Right lung (tissue), 5 donors: Measurements from ENCODE around the gene ZNG1F. TPM values are rescaled to one million over a fixed set of nuclear protein-coding genes. Genes with fewer than 3 reads are reported as not detected.
"Not testable (repeated sequence)": the region's sequence is repeated elsewhere in the genome, so short reads cannot be mapped to it uniquely, and the experiment has no call there.

Experiments
- DNase-seq, 2 donors: peaks; one replicate each; pipeline ENCODE4 v3.0.0-alpha.2; 2013
- polyA plus RNA-seq, 5 donors: library from polyadenylated mRNA; unstranded; fragments of 120-200 nt; gene quantifications; one replicate each; pipeline versions ENCODE4 v1.2.1 to v1.2.3, GENCODE V29; 2013; ENCODE audit warnings: inconsistent platforms in 1 of 5, low replicate concordance in 1 of 5; ENCODE audit not compliant: insufficient read length in 5 of 5, insufficient read depth in 1 of 5

The ZNG1F gene
- polyA plus RNA-seq, 5 donors, result 12.9 to 31.4 (median 20.5) TPM

DNA sequence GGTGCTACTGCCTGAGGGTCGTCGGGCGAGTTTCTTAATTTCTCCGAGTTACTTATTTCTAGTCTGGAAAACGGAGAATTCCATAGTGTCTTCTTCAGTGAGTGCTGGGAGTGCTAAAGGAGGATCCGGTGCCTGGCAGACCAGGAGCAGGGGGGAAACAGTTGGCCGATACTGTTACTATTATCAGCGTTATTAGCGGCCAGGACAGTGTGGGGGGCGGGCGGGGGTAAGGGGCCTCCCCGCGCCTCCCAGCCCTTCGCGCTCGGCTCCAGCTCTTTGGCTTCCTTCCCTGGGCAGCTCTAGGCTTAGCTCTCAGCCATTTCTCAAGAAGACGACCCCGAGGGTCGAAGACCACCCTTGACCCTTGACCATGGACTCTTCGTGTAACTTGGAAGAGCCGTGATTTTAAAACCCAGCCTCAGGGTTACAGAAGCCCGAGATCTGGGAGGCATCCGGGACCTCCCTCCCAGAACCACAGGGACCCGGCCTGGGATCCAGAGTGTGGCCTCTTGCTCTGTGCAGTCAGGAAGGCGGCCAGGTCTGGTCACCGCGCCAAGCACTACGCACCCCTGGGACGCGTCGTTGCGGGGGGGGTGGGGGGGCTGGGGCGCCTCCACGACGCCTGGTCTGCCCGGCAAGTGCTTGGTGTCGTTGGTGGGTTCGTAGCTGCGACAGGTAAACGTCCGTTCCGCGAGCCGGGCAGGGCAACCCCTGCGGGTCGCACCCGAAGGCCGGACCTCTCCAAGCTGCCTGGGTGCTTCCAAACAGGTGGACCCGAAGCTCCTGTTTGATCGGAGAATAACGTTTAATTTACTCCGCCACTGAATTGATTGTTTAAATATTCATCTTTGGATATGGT, 64.6 kb downstream of the ZNG1F start:
- not testable (repeated sequence) for DNase-seq

DNA sequence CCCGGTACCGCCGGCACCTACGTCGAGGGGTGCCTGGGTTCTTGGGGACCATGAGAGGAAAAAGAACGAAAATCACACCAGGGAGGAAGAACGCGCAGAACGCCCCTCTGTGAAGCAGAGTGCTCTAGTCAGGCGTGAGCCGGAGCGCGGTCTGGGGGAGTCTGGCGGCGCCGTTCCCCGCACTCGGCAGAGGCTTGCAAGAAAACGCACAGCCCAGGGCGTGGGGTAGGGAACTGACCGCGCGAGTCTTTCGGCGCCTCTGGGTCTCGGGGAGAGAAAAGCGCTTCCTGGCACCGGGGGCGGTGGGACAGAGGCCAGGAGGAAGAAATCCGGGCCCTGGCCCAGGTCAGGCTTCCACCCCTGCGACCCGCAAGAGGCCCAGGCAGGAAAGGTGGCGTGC, 65.3 kb downstream of the ZNG1F start:
- DNase-seq, result not testable (repeated sequence)

DNA sequence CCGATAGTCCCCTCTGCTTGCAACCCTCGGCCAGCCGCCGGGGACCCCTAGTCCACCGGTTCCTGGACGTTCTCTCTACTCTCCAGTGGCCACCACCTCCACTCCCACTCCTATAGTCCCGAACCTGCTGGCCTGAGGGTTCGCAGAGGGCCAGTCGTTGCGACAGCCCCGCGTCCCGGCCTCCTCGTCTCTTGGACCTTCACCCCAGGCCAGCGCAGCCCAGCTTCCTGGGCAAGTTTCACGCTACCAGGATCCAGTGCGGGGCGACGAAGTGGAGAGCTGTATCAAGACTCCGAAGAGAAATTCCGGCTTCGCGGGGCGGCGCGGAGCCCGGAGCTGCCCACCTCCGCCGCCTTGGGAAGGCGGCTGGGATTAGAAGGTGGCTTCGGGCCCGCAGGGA, 65.7 kb downstream of the ZNG1F start:
- not testable (repeated sequence) for DNase-seq

DNA sequence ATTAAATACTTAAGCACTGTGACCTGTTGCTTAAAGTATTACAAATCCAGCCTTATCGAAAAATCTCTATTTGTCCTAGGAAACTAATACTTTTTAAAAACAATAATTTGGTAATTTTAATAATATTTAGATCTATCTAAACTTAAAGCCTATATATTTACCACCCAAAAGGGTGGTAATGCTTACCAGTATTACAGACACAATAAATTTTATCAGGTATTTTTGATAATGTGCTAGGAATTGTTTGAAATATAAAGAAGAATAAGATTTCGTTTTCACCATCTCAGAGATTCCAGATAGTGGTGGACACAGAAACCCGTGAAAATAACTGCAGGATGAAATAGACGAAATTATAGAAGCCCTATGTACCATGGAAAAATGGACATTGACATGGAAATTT, 68.4 kb downstream of the ZNG1F start:
- not testable (repeated sequence) for DNase-seq

DNA sequence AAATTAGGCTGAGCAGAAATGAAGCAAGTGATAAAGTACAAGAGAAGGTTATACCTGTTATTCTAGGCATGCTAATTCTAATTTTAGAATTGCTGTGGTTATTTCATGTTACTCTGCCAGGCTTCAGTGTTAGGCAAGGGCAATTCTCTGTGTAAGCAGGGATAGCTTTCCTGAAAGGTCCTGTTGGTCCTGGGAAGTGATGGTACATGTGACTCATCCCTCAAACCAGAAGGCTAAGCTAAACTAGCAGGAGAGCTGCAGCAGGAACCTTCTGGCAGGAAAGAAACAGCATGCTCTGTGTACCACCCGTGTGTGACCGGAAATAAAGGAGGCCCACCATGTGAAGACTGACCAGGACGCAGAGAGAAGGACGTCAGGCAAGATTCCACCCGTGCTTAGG, 69.4 kb downstream of the ZNG1F start:
- not testable (repeated sequence) for DNase-seq

DNA sequence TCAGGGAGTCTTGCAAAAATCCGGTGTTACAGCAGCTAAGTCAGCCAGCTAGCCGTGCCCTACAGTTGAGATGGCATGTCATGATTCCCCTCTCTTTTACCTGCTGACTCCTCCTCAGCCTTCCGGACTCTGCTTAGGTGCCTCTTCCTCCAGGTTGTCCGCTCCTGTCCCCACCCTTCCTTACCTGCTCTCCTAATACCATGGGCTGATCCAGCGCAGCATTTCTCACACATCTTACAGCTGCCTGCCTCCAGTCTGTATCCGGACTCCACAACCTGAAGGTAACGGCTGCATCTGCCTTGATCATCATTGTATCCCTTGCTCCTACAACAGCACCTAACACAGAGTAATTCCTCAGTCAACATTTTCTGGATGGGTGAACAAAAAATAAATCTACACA, 69.8 kb downstream of the ZNG1F start:
- not testable (repeated sequence) for DNase-seq

DNA sequence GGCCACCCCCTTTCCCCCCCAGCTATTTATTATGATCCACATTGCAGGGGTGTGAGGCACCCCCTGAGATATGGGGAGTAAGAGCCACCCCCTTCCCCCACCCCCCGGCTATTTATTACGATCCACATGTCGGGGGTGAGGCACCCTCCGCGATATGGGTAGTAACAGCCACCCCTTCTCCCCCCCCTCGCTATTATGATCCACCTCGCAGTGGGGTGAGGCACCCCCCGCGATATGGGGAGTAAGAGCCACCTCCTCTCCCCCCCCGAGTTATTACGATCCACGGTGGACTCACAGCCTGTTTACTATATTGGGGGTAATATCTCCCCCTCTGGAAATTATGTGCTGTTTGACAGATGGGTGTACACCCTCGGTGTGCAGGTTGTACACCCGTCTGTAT, 75.8 kb downstream of the ZNG1F start:
- not testable (repeated sequence) for DNase-seq

DNA sequence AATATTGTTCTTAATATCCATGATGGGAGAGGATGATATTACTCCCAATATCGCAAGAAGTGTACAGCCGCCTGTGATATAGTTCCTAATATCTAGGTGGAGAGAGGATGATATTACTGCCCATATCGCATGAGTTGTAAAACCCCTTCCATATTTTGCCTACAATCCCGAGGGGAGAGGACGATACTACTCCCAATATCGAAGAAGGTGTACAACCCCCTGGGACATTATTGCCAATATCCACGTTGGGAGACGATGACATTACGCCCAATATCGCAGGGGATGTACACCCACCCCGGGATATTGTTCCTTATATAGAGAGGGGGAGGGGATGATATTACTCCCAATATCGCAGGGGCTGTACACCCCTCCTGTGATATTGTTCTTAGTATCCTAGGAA, 77.7 kb downstream of the ZNG1F start:
- DNase-seq, result not testable (repeated sequence)

DNA sequence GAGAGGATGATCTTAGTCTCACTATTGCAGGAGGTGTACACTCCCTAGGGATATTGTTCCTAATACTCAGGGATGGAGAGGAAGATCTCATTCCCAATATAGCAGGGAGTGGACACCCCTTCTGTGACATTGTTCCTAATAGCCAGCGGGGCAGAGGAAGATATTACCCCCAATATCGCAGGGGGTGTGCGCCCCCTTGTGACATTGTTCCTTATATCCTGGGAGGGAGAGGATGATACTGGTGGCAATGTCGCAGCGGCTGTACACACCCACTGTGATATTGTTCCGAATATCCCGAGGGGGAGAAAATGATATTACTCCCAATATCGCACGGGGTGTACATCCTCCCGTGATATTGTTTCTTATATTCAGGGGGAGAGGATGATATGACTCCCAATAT, 78.2 kb downstream of the ZNG1F start:
- DNase-seq, result not testable (repeated sequence)

DNA sequence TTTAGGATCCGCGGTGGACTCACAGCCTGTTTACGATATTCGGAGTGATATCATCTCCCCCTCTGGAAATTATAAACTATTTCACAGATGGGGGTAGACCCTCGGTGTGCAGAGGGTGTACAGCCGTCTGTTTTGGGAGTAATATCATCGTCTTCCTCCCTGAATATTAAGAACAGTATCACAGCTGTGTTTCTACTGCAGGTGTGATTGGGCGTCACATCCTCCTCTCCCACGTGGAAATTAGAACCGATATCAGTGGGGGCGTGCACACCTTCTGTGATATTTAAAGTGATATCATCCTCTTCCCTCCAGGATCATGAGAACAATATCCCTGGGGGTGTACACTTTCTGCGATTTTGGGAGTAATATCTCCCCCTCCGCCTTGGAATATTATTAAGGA, 79.9 kb downstream of the ZNG1F start:
- not testable (repeated sequence) for DNase-seq

DNA sequence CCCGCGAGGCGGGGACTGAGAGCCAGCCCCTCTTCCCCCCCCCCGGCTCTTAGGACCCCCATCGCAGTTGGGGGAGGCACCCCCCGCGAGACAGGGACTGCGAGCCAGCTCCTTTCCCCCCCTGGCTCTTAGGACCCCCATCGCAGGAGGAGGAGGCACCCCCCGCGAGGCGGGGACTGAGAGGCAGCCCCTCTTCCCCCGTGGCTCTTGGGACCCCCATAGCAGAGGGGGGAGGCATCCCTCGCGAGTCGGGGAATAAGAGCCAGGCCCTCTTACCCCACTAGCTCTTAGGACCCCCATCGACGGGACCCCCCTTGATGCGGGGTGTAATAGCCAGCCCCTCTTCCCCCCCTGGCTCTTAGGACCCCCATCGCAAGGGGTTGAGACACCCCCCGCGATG, 80.3 kb downstream of the ZNG1F start:
- not testable (repeated sequence) for DNase-seq

DNA sequence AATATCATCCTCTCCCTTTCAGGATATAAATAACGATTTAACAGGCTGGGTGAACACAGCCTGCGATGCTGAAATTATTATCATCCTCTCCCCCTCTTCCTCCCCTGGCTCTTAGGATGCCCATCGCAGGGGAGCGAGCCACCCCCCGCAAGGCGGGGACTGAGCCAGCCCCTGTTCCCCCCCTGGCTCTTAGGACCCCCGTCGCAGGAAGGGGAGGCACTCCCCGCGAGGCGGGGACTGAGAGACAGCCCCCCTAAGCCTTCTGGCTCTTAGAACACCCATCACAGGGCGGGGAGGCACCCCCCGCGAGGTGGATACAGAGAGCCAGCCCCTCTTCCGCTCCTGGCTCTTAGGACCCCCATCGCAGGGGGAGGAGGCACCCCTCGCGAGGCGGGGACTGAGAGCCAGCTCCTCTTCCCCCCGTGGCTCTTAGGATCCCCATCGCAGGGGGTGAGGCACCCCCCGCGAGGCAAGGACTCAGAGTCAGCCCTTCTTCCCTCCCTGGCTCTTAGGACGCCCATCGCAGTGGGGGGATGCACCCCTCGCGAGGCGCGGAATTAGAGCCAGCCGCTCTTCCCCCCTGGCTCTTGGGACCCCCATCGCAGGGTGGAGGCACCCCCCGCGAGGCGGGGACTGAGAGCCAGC, 82.5 kb downstream of the ZNG1F start:
- not testable (repeated sequence) for DNase-seq

DNA sequence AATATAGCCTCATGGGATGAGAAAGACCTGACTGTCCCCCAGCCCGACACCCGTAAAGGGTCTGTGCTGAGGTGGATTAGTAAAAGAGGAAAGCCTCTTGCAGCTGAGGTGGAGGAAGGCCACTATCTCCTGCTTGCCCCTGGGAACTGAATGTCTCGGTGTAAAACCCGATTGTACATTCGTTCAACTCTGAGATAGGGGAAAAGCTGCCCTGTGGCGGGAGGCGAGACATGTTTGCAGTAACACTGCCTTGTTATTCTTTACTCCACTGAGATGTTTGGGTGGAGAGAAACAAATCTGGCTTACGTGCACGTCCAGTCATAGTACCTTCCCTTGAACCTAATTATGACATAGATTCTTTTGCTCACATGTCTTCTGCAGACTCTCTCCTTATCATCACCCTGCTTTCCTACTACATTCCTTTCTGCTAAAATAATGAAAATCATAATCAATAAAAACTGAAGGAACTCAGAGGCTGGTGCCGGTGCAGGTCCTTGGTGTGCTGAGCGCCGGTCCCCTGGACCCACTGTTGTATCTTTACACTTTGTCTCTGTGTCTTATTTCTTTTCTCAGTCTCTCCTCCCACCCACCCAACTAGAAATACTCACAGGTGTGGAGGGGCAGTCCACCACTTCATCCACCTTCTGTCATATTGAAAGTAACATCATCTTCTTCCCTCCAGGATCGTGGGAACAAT, 83.4 kb downstream of the ZNG1F start:
- DNase-seq, result not testable (repeated sequence)

DNA sequence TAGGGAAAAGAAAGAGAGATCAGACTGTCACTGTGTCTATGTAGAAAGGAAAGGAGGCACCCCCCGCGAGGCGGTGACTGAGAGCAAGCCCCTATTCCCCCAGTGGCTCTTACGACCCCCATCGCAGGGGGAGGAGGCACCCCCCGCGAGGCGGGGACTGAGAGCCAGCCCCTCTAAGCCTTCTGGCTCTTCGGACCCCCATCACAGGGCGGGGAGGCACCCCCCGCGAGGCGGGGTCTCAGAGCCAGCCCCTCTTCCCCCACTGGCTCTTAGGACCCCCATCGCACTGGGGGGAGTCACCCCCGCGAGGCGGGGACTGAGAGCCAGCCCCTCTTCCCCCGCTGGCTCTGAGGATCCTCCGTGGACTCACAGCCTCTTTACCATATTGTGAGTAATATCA, 84.6 kb downstream of the ZNG1F start:
- DNase-seq, result not testable (repeated sequence)

DNA sequence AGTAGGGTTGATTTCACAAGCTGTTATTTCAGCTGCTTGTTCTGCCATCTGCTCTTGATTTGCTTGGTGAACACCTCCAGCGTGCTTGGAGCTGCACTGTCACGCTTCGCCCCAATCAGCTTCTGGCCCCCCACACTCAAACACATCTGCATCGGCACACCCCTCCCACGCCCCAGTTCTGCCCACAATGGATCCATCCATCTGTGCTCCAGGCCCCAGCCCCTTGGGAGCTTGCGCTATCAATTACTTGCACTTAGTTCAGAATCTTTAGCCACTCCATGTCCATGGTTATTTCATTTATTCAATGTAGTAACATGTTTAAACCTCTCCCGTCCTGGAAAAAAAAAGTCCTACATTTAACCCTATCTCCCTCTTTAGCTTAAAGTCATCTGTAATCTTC, 88.6 kb downstream of the ZNG1F start:
- DNase-seq, result not testable (repeated sequence)

DNA sequence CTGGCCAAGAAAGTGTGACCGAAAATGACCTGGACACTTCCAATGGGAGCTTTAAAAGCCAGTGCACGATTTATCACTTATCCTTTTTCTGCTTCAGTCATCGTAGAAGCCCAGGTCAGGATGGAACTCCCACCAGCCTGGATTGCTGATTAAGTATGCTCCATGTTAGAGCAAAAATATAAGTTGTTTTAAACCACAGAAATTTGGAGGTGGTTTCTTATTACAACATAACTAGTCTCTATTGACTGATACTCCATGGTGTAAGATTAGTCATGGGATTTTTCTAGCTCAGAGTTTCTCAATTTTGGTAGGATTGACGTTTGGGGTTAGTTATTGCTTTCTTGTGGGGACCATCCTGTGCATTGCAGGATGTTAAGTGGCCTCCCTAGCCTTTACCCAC, 90.4 kb downstream of the ZNG1F start:
- not testable (repeated sequence) for DNase-seq

DNA sequence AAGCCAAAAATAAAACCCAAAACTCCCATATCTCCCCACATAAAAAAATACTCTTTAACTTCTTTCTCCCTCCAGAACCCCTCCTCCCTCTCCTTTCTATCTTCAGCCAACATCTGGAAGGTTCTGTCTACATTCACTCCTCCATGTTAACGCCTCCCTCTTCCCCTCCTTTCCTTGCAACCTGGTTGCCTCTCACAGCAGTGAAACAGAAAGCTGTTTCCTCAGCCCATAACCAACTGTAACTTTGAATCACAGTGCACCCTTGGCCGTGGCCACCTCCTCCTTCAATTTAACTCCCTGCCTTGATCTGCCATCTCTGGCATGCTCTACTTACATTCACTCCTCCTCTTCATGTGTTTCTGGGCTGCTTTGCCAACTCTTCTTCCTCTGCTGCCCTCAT, 94.1 kb downstream of the ZNG1F start:
- not testable (repeated sequence) for DNase-seq

DNA sequence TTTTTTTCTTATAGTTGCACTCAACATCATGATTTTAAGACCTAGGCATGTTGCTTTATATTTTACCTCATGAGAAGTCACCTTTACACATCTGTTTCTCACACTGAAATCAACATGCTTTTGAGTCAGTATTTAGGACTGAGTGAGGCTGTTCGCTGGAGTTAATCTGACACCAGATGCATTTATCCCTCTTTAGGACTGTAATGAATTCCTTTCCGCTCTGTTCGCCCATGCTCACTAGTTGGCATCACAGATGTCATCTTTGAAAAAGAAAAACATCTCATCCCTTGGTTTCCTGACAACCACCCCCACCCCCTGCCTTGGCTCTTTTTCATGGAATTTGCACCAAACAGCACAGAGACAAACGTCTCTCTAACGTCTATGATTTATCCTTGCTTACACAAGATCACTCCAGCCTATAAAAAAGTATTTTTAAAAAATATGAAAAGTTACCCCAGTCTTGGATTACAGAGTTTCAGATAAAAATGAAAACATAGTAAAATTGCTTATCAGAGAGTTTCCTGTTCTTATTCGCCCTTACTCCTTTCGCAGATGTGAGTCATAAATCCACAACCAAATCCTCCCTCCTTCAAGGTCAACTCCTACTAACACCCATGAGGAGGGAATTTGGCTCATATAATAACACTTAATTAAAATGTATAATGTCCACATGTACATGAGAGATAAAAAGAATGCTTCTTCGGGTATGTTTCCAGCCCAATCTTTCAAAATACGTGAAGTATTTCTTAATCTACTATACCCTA, 94.9 kb downstream of the ZNG1F start:
- DNase-seq, result not testable (repeated sequence)

DNA sequence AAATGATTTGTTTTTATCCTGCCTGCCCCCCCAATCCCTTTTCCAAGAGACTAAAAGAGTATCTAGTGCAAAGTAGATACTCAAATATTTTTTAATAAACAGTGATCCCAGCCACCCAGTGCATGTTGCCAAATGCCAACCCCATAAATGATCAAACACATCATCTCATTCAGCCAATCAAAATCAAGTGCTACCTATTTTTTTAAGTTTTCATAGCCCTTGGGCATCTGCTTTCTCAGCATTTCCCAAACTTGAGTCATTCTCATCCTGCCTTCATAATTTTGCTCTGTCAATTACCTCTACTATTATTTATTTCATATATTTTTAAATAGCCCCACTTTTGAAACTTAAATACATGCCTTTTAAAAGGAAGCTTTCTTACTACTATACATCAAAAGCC, 98.2 kb downstream of the ZNG1F start:
- DNase-seq, result not testable (repeated sequence)

DNA sequence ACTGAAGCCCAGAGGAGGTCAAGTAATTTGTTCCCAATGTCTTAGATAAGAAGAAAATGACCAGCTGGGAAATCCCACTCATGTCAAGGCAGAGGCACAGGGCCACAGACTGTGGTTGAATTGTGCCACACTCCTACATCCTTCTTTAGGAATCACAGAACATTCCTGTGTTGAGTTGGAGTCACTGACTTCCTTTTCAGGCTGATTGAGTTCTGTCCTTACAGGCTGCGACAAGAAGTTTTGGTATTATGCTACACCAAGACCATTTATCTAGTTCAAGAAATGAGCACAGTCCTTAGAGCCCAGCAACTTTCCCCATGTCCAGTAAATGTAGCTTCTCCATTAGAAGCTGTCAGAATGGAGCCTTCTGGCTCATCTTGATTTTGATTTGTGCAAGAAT, 98.7 kb downstream of the ZNG1F start:
- not testable (repeated sequence) for DNase-seq

DNA sequence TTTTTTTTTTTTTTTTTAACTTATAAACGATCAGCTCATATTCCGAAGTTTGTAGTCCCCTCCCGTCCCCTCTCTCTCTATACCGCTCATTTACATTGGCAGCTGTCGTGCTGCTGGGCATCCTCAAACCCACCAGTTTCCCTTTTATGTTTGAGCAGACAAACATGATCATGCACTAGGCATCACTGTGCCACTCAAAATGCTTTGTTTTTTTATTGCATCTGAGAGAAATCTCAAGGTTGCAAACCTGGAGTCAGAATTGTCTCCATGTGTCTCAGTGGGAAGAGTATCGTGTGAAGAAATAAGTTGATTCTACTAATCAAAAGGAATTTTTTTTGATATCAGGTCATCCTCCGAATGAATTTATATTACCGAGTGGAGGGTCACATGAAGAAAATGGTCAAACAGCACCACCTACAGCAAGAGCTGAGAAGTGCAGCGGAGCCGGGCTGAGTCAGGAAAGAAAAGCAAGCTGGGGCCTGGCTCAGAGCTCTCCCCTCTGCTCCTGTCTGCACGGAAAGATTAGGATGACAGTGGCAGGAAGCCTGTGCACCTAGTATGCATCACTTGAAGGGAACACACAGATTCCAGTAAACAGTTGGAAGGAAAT, 100.6 kb downstream of the ZNG1F start:
- not testable (repeated sequence) for DNase-seq
